PFSK-1 (cell line): ENCODE results near the gene TIMP4.

ENCODE experiments used
- FOXP2 ChIP-seq: optimal IDR thresholded peaks from 2 replicates; pipeline ENCODE3; 2011; ENCODE audit warnings: borderline replicate concordance, control low read depth, inconsistent platforms; ENCODE audit not compliant: insufficient read depth; ENCODE audit errors: extremely low read length, extremely low read depth
- POLR2AphosphoS5 ChIP-seq: IDR thresholded peaks from 2 replicates; pipeline ENCODE4 v1.6.1; 2012; ENCODE audit warnings: low read depth, mild to moderate bottlenecking, control low read depth, low read length, moderate library complexity
- REST ChIP-seq, 2 experiments: IDR thresholded peaks; 2 replicates each; pipeline versions ENCODE4 v1.6.1 to v1.8.0; 2011 to 2012; ENCODE audit warnings: low read depth in 2 of 2, low read length in 2 of 2, control low read depth in 1 of 2, inconsistent platforms in 1 of 2, mild to moderate bottlenecking in 1 of 2, moderate library complexity in 1 of 2; ENCODE audit not compliant: insufficient read depth in 1 of 2
- SIN3A ChIP-seq: IDR thresholded peaks from 2 replicates; pipeline ENCODE4 v1.6.1; 2012; ENCODE audit warnings: mild to moderate bottlenecking, low read length, moderate library complexity, borderline replicate concordance; ENCODE audit not compliant: insufficient read depth
- TAF1 ChIP-seq: IDR thresholded peaks from 2 replicates; pipeline ENCODE4 v1.6.1; 2012; ENCODE audit warnings: low read length, control low read depth, borderline replicate concordance; ENCODE audit not compliant: insufficient read depth

The TIMP4 gene

GRCh38 chr3:12136371-12136770 lies 22.3 kb downstream of the TIMP4 start:
- TF ChIP-seq FOXP2 (no peak), REST (IDR thresholded peaks at IDR 0.05; ENCODE audit: insufficient read depth in 1 of 2, low read depth in 2 of 2, low read length in 2 of 2) (no peak), SIN3A (no peak), POLR2AphosphoS5 (no peak), TAF1 (no peak)

GRCh38 chr3:12135029-12135657 lies 23.6 kb downstream of the TIMP4 start:
- TF ChIP-seq POLR2AphosphoS5, result no peak
- TF ChIP-seq FOXP2, result peak; percentile 45
- TF ChIP-seq SIN3A, result no peak
- TF ChIP-seq REST (IDR thresholded peaks at IDR 0.05; ENCODE audit: insufficient read depth in 1 of 2, low read depth in 2 of 2, low read length in 2 of 2), result no peak
- TF ChIP-seq TAF1, result no peak

- no peak for TF ChIP-seq FOXP2
- no peak for TF ChIP-seq REST (IDR thresholded peaks at IDR 0.05; ENCODE audit: insufficient read depth in 1 of 2, low read depth in 2 of 2, low read length in 2 of 2)
- no peak for TF ChIP-seq SIN3A
- TF ChIP-seq TAF1, result no peak
- no peak for TF ChIP-seq POLR2AphosphoS5
These were observed 25.8 kb downstream of the TIMP4 start for GRCh38 chr3:12132881-12133280.

- TF ChIP-seq TAF1, result no peak
These were observed 27.2 kb downstream of the TIMP4 start for GRCh38 chr3:12131351-12132090.

GRCh38 chr3:12127391-12127790 lies 31.3 kb downstream of the TIMP4 start:
- TF ChIP-seq REST (IDR thresholded peaks at IDR 0.05; ENCODE audit: insufficient read depth in 1 of 2, low read depth in 2 of 2, low read length in 2 of 2) (no peak), TAF1 (no peak), FOXP2 (no peak), SIN3A (no peak)
